Occipital lobe (tissue), 2 donors: ENCODE results near the gene TESK1. TPM values are rescaled to one million over a fixed set of nuclear protein-coding genes. Genes with fewer than 3 reads are reported as not detected.

Source experiments
- DNase-seq: peaks from one replicate; lab custom pipeline; 2025; lab: John Stamatoyannopoulos, UW
- total RNA-seq: library from RNA; depleted of rRNA; stranded (reverse); fragments of >200 nt; gene quantifications from one replicate; pipeline ENCODE4 v1.2.3, GENCODE V29; 2014

TESK1 gene, protein sequence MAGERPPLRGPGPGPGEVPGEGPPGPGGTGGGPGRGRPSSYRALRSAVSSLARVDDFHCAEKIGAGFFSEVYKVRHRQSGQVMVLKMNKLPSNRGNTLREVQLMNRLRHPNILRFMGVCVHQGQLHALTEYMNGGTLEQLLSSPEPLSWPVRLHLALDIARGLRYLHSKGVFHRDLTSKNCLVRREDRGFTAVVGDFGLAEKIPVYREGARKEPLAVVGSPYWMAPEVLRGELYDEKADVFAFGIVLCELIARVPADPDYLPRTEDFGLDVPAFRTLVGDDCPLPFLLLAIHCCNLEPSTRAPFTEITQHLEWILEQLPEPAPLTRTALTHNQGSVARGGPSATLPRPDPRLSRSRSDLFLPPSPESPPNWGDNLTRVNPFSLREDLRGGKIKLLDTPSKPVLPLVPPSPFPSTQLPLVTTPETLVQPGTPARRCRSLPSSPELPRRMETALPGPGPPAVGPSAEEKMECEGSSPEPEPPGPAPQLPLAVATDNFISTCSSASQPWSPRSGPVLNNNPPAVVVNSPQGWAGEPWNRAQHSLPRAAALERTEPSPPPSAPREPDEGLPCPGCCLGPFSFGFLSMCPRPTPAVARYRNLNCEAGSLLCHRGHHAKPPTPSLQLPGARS
- total RNA-seq: 11.7 TPM

DNA sequence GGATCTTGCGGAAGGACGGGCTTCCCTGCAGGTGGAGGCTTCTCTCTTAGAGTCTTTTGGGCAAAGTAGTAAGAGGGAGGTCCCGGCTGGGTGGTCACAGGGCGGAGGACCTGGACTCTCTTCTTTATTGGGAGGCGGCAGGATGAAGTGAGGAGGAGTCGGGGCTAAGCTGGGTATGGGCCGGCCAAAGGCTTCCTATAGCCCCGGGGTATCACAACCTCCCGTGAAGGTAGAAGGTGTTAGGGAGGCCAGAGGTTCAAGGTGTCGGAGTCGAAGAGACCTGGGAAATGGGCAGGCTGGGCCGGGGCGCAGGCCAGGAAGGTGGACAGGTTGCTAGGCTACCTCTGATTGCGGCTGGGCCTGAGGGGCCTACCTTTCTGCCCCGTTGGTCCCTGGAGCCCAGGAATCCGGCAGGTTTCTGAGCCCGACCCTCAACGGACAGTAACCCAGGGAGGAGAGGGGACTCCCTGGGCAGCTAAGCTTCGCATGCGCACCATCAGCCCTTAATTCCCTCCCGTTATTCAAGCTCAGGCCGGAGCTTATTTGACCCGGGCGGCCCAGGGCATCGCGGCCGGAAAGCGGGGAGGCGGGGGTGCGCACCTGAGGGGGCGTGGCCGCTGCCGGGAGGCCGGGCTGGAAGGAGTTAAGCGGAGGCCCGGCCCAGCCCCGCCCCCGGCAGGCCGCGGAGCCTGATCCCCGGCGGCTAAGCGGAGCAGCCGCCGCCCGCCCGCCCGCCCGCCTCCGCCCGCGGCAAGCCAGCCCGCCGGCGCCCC, at the start of gene TESK1:
TESK1 (plus strand) TSS at position 685 of the 773 bp plus-strand sequence. CDS start 358 bp downstream, outside the sequence.
- DNase-seq: no peak

DNA sequence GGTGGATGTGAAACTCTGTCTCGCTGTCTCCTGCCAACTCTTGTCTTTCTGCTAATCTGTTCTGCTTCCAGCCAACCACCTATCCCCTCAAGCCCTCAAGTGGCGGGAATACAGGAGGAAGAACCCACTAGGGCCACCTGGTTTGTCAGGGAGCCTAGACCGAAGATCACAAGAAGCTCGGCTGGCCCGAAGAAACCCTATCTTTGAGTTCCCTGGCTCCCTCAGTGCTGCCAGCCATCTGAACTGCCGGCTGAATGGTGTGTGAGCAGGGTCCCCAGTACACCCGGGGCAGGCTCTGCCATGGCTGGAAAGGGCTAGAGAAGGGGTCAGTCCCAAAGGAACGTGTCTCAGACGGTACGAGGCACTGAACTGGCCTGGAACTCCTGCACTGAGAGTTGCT, 49.2 kb upstream of the TESK1 start:
- no peak for DNase-seq

DNA sequence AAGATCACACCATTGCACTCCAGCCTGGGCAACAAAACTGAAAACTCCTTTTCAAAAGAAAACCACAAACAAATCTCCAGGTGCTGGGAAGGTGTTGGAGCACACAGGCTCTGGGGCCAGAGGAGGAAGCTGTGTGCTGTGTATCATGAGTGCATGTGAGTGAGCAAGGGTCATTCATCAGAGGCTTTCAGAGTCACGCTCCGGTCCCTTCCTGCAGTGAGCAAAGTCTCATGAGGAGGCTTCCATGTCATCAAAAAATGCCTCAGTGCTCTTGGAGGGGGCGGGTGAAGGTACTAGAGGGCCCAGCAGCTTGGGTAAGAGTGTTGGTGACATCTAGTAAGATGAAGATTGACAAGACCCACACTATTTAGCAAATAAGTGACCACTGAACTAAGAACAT, 48.3 kb upstream of the TESK1 start:
- DNase-seq: no peak

DNA sequence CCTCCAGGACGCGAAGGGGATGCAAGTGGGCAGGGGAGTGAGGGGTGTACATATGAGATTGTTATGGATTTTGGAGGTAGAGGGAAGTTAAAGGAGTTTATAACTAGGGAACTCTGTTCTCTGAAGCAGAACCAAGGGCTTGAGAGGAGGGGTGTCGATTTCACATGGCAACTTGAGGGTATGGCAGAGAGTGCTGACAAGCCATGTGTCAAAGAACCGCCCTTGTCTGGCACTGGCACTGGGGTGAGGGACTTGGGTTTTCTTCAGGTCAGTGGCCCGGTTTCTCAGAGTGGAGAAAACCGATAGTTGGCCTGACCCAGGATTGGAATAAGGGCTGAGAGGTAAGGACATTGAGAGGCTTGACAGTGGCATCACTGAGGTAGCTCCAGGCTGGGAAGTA, 47.7 kb upstream of the TESK1 start:
- no peak for DNase-seq

DNA sequence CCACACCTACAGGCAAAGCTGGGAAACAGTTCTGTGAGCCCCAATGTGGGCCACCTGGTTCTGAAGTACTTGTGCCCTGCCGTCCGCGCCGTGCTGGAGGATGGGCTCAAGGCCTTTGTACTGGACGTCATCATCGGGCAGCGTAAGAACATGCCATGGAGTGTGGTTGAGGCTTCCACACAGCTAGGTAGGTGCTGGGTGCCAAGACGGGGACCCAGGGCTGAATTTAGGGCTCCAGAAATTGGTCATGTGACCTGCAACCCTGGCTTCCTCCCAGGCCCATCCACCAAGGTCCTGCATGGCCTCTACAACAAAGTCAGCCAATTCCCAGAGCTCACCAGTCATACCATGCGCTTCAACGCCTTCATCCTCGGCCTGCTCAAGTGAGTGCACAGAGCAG, 46.9 kb upstream of the TESK1 start:
- no peak for DNase-seq

DNA sequence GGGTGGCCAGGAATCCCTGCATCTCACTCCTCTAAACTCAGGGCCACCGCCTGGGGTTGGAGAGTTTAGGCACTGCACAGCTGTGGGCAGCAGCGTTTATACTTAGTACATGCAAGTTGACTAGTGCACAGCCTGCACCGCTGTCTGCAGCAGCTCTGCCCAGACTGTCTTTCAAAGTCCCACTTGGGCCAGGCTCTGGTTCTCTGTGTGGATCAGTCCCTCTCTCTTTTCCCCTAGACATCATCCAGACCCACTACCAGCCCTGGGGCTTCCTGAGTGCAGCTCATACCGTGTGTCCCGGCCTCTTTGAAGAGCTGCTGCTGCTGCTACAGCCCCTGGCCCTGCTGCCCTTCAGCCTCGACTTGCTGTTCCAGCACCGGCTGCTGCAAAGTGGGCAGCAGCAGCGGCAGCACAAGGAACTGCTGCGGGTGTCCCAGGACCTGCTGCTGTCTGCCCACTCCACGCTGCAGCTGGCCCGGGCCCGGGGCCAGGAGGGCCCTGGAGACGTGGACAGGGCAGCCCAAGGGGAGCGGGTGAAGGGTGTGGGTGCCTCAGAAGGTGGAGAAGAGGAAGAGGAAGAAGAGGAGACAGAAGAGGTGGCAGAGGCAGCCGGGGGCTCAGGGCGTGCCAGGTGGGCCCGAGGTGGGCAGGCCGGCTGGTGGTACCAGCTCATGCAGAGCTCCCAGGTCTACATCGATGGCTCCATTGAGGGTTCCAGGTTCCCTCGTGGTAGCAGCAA, 45.1 kb upstream of the TESK1 start:
- DNase-seq: no peak

DNA sequence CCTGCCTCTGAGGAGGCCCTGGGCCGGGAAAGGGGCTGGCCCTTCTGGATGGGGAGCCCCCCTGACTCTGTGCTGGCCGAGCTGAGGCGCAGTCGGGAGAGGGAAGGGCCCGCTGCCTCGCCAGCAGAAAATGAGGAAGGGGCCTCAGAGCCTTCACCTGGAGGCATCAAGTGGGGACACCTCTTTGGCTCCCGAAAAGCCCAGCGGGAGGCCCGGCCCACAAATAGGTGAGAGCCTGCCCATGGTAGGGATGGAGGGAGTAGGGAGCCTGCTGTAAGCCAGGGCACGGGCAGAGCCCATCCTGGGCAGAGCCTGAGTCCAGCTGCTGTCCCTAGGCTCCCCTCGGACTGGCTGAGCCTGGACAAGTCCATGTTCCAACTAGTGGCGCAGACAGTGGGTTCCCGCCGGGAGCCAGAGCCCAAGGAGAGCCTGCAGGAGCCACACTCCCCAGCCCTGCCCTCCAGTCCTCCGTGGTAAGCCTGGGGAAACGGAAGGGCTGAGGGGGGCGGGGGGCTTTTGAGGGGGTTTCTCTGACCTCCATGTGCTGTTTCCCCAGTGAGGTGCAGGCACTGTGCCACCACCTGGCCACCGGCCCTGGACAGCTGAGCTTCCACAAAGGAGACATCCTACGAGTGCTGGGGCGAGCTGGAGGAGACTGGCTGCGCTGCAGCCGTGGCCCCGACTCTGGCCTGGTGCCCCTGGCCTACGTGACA, 44.3 kb upstream of the TESK1 start:
- DNase-seq: no peak

DNA sequence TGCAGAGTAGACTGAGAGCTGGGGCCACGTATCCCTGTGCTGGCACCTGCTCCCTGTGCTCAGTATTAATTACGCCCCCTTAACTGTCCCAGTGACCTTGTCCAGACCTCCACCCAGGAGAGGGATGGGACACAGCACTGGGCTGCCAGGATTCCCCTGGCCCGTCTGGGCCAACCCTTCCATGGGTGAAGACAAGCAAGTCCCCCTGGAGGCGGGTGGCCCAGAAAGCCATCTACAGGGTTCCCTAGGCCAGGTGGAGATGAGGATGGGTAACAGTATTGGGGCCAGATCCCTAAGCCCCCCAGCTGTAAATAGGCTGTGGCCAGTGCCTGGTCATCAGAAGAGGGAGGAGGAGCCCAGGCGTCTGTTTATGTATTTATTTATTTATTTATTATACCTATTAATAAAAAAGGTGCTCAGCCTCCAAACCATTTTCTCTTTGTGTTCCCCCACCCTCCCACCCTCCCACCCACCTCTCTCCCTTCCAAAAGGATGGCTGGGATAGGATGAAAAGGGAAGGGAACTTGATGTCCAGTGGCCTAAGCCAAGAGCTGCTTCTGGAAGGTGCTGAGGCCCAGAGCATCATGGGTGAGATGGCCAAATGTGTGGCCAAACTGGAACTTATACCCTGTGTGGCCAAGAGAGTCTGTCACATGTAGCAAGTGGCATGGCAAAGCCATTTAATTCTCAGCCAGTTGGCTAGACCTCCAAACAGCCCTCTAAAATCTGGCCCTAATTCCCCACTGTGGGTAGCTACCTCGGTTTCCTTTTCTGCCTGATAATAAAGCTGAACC, 43.4 kb upstream of the TESK1 start:
- DNase-seq: no peak

DNA sequence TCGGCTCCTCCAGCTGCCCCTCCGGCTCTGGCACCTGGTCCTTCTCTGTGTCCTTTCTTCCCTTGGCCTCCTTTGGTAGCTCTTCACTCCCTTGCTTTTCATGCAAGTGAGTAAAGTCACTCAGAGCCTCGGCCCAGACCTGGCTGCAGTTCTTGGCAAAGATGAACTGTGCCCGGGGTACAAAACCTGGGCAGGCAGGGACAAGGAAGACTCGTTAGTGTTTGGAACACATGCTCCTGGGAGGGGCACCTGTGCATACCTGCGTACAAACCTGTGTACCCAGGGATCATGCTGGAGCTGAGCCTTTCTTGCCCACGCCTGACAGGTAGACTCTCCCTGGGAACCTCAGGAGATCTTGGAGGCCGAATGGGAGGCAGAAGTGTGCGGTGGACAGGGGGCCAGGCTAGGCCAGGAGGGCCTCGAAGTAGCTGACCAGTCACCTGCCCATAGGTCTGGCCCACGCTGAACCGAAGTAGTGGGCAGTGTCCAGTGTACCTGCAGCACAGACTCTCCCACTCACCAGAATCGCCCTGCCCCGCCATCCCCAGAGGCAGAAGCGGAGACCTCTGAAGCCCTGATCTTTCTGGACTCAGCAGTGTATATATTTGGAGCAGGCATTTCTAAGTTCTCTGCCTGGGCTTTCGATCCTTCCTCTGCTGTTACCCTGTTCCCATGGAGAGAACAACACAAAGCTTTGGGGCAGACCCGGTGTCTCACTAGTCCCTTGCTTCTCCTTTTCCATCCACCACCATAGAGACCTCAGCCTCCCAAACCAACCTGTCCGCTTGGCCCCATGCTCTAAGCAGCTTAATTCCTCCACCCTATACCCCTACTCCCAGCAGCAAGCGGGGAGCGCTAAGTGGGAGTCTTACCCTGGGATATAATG, 41.9 kb upstream of the TESK1 start:
- DNase-seq: no peak

DNA sequence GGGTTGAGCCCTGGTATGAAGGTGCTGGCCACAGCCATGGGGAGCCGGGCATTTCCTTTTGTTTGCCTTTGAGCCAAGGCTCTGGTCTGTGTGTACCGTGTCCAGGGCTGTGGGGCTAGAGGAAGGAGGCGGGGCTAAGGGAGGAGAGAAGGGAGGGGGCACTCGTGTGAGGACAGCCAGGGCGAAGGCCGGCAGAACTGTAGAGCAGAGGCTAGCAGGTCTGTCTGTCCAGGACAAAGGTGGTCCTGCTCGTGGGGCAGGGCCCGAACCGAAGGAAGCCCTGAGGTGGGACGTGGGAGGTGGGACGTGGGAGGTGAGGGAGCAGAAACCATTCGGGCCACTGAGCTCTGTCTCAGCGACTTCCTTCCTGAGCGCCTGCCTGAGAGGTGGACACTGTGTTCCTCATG, 41.3 kb upstream of the TESK1 start:
- DNase-seq: no peak

DNA sequence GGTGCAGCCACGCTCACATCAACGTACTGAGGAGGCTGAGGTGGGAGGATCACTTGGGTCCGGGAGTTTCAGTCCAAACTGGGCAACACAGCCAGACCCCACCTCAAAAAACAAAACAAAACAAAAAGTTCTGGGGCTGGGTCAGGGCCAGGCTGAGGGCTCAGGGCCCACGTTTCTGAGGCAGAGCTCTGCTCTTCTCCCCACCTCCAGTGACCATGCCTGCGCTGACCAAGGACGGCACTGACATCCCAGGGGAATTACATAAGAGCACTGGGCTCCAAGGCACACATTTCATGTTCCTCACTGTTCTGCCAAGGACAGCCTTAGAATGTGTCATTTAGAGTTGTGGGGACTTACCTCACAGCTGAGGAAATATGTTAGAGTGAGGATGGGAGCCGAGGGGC, 40.4 kb upstream of the TESK1 start:
- no peak for DNase-seq

DNA sequence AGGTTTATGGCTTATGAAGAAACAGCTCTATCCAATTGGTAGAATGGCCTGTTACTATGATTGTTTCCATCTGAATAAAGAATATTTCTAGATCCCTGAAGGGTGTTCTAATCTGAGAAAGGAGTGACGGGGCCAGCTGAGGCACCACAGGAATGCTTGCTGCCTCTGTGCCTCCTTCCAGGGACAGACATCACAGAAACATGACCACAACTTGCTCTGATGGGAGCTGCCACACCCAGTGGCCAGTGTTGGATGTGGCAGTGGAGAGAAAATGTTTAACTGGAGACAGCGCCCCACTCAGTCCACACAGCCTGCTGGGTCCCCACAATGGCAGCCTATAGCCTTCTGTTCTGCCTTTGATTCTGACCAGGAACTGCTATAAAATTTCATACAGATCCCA, 38.6 kb upstream of the TESK1 start:
- no peak for DNase-seq

DNA sequence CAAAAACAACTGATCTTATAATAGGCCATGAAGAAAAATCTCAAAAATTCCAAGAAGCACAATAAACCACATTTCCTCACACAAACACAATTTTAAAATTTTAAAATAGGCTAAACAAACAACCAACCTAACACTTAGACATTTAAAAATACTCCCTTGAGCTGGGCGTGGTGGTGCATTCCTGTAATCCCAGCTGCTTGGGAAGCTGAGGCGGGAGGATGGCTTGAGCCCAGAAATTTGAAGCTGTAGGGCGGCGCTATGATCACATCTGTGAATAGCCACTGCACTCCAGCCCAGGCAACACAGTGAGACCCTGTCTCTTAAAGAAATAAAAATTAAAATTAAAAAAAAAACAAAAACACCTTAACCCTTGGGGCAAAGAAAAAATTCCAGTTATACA, 36.9 kb upstream of the TESK1 start:
- no peak for DNase-seq

DNA sequence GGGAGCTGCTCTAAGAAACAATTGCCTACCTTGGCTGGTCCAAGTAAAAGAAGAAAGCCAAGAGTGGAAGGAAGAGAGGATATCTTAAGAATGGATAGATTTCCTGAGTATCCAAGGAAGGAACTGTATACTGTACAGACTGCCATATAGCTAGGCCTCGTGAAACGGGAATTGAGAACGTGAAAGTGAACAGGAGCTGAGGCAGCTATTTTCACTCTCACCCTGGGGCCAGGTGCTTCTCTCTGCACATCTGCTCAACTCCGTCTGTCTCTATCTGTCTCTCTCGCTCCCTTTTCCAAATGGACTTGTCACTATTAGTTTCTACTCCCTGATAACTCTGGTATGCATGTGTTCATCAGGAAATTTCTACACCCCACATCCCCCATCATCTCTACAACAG, 35.9 kb upstream of the TESK1 start:
- DNase-seq: no peak

DNA sequence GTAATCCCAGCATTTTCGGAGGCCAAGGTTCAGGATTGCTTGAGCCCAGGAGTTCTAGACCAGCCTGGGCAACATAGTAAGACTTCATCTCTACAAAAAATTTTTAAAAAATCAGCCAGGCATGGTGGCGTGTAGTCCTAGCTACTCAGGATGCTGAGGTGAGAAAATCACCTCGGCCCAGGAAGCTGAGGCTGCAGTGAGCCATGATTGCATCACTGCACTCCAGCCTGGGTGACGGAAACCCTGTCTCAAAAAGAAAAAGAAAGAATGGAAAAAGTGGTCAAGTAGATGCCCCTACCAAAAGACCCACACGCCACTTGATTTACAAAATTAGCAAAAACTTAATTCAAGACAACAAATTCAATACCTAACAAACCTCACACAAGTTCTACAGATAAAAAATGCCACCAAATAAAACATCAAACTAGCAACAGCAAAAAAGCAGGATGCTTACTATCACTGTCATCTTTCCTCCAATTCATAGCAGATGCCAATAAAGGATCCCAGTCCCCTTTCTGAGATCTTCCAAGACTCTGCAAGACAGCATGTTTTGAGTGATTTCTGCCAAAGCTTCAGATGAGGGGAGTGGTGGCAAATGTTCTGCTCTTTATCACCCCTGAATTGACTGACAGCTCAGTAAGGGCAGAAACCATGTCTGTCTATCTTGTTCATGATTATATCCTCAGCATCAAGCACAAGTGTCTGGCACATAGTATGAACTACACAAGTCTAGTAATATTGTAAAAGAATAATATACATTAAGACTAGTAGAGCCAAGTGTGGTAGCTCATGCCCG, 34.2 kb upstream of the TESK1 start:
- no peak for DNase-seq

DNA sequence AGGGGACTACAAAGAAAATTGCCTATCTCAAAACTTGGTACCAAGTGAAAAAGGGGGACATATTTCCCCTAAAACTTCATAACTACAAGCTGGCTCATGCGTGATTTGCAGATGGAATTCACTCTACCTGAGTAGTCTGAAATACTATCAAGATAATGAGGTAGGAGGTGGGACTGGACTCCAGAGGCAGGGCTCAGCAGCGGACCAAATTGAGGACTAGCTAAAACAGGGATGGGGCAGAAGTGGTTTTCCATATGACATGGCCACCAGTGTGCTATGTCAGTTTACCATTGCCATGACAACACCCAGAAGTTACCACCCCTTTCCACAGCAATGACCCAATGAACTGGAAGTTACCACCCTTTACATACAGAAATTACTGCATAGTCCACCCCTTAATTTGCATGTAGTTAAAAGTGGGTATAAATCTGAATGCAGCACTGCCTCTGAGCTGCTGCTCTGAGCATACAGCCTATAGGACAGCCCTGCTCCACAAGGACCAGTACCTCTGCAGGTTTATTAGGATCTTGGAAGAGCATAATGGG, 30.4 kb upstream of the TESK1 start:
- DNase-seq: no peak

DNA sequence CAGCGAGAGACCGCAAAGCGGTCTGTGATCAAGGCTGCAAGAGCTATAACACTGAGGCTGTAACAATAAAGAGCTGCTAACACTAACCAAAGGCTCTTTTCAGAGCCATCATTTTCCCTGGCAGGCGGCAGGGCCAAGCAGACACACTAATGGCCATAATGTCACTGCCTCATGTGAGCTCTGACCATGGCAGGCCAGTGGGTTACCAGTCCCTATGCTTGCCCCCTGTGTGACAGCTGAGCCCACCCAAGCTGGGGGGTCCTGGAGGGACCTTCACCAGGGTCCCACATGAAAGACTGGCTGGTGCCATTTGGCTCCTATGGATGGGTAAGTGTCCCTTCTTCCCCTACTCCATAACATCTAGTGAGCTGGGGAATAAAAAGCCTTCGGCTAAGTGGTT, 29.6 kb upstream of the TESK1 start:
- no peak for DNase-seq

DNA sequence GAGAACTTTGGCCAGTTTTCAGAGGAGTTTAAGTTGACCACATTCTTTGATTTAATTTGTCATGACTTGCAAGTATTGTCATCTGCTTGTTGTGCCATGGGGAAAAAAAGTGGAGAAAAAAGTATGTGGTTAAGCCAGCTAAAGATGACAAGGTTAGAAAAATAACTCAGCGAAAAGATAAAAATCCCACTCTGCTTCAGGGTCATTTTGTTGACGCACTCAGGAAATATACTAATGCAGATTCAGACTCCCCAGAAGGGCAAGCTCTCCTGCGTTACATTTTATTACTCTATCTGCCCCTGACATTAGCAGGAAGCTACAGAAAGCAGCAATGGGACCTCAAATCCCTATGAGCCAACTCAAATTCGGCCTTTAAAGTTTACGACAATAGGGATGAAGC, 27.6 kb upstream of the TESK1 start:
- no peak for DNase-seq
